Non-pigmented ciliary epithelial cell (primary cell): ENCODE data around the gene F13B.
"Not testable (repeated sequence)": the region's sequence is repeated elsewhere in the genome, so short reads cannot be mapped to it uniquely, and the experiment has no call there.

Source experiments
- DNase-seq: peaks from one replicate; pipeline ENCODE4 v3.0.0-alpha.2; 2010; ENCODE audit warnings: low read depth

F13B gene

DNA sequence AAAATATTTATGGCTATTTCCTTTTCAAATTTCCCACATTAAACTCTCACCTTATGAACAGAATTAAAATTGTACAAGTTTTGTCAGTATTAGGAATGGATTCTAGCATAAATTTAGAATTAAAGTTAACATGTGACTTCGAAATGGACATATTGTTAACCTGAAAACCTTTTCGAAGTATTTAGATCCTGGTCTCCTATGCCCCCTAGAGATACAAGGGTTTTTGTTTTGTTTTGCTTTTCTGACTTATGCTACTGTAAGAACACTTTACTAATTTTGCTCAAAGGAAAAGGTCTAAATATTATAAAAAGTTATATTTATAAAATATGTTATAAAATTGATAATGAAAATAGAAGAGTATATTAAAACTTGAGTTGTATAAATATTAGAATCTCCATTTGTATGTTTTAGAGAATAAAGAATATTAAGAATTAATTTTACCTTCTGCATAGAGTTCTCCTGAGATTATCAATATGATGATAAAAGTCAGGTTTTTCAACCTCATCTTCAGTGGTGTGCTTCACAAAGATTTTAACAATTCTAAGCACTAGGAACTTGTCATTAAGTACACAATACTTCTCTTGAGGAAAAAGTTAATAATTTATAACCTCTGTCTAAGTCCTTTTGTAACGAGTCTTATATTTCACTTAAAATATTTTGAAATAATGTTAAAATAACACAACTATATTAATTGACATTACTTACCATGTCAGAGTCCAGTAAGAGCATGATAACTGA is at the start of gene F13B:
F13B (minus strand) TSS at position 542 of the 738 bp plus-strand sequence; CDS start at position 505, 37 bp downstream.
- no peak for DNase-seq

GRCh38 chr1:197116156-197116555 is 49.1 kb upstream of the F13B start:
- no peak for DNase-seq

- DNase-seq: no peak
These were observed 39.8 kb upstream of the F13B start for GRCh38 chr1:197106869-197107268.

DNA sequence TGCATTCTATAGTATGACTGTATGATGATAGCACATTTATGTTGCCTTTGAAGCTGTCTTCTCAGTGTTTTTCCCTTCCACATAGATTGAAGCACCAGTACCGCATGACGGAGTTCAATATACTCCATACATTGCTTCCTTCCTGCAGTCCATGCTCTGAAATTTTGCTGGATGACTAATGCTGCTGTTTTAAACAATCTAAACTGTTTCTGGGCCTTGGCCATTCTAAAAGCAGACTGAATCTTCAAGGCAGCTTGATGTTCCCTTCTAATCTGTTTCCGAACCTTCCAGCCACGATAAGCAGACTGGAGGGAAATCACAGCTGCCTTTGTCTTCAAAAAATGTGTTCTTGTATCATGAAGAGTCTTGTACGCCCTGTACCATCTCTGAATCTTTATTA is 36.2 kb upstream of the F13B start:
- peak; percentile 37 for DNase-seq

- no peak for DNase-seq
These were observed 34.9 kb upstream of the F13B start for GRCh38 chr1:197101978-197102377.

GRCh38 chr1:197100677-197101076 is 33.6 kb upstream of the F13B start:
- DNase-seq: no peak

DNA sequence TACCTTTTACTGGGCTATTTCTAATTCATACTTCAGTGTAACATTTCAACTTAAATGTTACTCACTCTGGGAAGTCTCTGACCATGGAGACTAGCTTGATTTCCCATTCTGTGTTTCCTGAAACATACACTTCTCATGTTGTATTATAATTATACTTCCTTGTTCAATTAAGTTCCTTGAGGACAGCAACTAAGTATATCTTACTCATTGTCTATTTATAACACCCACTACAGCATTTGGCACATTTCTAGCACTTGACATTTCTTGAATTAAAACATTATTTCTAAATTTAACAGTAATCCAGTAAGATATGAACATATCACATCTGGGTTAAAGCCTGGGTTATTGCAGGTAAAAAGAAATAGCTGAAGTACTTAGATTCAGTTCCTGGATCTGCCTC is 32.4 kb upstream of the F13B start:
- DNase-seq: no peak

DNA sequence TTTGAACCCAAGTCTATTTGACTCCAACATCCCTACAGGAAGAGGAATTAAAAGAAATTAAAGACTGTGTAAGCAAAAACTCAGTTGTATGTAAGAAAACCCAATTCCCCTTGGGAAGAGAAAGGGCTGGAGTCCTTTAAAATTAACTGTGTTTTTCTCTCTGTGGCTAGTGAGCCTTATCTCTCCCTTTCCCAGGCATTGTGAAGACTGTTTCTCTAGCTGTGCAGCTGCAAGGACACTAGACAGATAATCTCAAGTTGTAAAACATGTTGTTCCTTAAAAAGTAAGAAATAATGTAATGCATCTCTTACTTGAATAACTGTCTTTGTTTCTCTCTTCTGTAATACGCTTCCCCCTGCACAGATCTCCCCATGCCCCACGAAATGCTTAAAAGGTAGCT is 29.9 kb upstream of the F13B start:
- not testable (repeated sequence) for DNase-seq

DNA sequence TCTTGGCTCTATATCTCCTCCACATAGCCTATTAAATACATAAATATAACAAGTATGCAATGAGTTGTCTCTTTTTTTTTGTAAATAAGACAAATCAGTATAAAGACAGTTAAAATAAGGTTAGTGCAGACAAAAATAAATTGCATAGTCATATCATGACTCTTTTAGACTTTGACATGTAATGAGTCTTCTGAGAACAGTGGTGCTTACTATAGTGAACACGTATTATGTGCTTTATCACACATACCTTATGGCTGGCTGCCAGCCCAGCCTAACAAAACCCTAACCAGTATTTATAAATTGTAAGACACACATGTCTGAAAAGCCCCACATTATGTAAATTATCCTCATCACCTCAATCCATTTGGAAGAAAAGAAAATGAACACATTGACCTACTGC is 29.1 kb upstream of the F13B start:
- no peak for DNase-seq

DNA sequence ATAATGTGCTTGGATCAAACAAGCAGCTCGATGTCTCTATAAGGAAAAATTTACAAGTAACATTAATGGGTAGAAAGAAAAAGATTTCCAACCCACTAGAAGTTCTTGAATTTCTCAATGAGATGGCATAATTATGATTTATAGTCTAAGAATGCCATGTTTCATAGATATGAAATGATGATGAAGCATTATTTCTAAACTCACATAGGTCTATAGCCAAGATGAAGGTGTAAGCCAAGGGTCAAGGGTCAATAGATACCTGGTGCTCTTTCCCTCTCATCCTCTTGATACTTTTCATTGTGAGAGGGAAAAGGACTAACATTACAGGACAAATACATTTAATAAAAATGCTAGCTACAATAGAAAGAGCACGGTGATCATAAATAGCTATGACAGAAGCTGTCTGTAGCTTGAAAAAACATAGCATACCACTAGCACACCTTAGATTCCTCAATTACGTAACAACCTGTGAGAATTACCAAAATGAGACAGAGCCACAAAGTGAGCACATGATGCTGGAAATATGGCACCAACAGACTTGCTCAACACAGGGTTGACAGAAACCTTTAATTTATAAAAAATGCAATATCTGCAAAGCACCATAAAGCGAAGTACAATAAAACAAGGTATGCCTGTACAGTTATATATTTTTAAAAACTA is 26.3 kb upstream of the F13B start:
- no peak for DNase-seq

DNA sequence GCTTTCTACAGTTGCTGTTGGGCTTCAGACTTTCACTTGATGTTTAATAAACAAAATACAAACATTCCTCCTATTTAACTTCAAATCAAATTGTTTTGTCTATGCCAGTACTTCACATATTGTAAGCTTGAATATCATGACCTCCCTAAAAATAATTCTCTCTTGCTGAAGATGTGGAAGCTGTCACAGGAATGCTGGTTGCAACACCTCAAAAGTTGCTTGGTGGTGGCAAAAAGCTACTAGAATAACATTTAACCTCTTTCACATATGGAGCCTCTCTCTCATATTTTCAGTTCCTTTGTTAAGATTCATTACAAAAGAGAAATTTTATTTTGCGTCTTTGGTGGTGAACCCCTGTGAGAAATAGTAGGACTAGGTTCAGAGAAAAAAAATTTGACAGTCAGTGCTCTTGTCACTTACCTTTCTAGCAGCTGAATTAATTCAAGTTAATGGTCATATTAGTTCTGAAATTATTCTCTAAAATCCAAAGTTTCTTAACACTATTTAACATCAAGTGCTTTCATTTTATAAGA is 25.5 kb upstream of the F13B start:
- DNase-seq: no peak

DNA sequence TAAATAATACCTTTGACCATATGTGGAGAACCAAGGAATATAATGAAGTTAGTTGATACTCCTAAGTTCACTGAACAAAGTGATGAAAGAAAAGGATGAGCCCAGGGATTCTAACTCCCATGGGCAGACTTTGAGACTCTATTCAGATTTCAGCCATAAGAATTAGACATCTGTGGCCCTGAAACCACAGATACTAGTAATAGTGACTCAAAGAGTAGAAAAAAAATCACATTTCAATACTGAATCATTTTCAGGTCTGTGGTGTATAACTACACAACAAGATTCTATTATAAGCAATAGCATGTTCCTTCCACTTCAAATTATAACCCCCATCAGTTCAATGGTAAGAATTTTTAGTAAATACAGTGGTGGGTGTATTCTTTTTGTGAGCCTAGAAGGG is 16.4 kb upstream of the F13B start:
- no peak for DNase-seq

DNA sequence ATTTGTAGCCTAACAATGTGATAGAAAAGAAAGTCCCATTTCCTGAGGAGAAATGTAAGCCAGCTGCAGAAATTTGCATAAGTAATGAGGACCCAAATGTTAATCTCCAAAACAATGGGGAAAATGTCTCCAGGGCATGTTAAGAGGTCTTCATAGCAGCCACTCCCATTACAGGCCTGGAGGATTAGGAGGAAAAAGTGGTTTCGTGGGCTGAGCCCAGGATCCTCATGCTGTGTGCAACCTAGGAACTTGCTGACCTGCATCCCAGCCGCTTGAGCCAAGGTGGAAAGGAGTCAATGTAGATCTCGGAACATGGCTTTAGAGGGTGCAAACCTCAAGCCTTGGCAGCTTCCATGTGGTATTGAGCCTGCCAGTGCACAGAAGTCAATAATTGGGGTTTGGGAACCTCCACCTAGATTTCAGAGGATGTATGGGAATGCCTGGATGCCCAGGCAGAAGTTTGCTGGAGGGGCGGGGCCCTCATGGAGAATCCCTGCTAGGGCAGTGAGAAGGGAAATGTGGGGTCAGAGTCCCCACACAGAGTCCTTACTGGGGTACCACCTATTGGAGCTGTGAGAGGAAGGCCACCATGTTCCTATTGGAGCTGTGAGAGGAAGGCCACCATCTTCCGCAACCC is 14.2 kb upstream of the F13B start:
- no peak for DNase-seq

DNA sequence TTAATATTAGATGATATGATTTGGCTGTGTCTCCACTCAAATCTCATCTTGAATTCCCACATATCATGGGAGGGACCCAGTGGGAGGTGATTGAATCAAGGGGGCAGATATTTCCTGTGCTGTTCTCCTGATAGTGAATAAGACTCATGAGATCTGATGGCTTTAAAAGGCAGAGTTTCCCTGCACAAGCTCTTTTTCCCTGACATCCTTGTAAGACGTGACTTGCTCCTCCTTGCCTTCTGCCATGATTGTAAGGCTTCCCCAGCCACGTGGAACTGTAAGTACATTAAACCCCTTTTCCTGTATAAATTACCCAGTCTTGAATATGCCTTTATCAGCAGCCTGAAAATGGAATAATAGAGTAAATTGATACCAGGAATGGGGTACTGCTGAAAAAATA is 13.3 kb upstream of the F13B start:
- no peak for DNase-seq

- DNase-seq: no peak
These were observed 9.5 kb upstream of the F13B start for GRCh38 chr1:197076585-197076984.

GRCh38 chr1:197073978-197074377 is 6.9 kb upstream of the F13B start:
- DNase-seq: no peak

DNA sequence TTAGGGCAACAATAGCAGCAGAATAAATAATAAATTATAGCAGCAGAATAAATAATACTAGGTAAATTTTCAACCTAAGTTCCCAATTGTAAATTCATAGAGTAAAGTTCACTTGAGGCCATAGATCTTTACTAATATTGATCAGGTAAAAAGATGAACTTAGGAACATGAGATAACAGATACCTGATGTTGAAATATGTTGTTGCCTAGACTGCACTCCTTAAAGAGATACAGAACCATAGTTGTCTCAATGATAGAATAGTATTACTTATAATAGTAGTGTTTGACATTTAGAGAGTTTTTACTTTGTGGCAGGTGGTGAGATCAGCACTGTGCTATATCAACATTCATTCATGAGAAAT is 378 bp upstream of the F13B start:
- DNase-seq: no peak

DNA sequence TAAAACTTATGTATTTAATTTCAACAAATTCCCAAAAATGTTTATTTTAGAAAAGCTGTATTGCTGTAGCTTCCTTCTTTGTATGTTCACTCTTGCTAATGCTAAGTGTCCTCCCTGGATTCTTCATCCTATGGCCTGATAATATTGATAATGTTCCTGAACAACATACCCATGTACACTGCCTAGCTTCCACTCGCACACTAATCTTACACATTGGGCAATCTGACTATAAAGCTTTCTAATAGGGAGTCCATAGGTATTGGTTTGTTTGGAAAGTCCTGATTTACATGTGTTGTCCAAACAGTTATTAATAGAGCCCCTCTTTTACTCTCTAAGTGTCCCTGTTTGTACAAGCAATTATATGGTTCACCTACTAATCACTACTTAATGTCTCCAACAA is 783 bp downstream of the F13B start:
- no peak for DNase-seq

DNA sequence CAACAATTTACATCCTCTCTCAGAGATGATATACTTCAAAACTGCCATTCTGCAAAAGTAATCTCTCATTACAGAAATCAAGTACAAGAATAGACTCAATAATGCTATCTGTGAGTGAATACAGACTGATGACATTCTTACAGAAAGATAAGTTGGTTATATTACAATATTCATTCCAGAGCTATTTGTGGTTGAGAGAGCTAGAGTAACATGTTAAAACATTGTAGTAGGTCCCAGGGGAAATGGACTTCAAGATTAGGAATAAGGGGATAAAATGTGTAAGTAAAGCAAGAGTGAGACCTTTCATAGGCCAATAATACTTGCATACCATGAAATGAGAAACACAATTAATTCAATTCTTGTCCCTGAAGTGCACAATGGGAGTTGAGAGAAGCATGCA is 1.5 kb downstream of the F13B start:
- peak; percentile 8 for DNase-seq

DNA sequence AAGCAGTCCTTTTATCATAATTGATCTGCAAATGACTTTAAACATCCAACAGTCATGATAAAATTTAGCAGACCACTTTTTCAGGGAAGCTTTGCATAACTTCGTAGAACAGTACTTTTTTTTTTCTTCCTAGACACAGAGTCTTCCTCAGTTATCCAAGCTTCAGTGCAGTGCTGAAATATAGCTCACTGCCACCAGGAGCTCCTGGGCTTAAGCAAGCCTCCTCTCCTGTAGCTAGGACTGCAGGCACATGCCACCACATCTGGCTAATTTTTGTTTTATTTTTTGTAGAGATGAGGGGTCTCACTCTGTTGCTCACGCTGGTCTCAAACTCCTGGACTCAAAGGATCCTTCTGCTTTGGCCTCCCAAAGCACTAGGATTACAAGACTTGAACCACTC is 3.8 kb downstream of the F13B start:
- DNase-seq: no peak

DNA sequence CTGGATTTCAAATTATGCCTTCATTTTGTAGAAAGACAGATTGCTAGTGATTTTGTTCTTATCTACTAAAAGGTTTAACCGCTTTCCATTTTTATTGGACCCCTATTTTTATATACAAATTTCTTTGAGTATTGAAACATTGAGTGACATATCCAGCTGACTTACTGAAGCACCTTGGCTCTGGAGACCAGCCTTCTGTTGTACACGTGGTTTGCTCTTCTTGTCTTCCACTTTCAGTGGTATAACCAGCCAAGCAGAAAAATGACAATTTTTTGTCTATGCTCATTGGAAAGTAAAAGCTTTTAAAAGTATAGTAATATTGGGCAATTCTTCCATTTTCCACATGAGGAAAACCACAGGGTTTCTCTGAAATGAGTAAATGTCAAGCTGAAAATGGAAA is 4.4 kb downstream of the F13B start:
- no peak for DNase-seq

- DNase-seq: no peak
These were observed 18.0 kb downstream of the F13B start for GRCh38 chr1:197049100-197049499.

DNA sequence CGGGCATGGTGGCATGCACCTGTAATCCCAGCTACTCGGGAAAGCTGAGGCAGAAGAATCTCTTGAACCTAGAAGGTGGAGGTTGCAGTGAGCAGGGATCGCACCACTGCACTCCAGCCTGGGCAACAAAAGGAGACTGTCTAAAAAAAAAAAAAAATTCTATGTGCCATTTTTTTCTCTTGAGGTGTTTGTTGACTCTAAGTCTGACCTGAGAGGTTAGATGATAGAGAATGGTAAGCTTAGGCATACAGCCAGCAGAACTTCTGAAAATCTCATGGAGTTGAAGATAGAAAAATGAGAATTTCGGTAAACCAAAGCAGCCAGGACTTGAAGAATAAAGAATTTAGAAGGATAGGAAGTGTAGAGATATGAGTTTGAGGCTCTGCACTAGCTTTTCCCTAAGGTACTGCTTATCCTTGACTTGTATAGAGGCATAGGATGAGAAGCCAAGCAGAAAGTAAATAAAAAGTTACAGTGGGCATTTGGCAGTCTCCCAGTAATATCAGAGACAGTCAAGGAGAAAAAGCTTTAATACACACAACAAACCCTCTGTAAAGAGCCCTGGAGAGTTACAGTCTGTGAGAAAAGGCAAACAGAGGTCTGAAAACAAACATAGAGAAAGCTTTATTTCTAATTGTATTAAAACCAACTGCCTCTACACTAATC is 24.3 kb downstream of the F13B start:
- DNase-seq: no peak
